Measurements from ENCODE around the gene CBX4. TPM values are rescaled to one million over a fixed set of nuclear protein-coding genes. Genes with fewer than 3 reads are reported as not detected.
A peak's percentile ranks its signal among the peaks of the same experiment; 100 is the strongest.

Gene CBX4
- total and polyA plus RNA-seq, 2 of the 13 experiments (the other 11 are each of a cell fraction or from before 2014, with no cell fraction given): 25.8 to 50.8 TPM

DNA sequence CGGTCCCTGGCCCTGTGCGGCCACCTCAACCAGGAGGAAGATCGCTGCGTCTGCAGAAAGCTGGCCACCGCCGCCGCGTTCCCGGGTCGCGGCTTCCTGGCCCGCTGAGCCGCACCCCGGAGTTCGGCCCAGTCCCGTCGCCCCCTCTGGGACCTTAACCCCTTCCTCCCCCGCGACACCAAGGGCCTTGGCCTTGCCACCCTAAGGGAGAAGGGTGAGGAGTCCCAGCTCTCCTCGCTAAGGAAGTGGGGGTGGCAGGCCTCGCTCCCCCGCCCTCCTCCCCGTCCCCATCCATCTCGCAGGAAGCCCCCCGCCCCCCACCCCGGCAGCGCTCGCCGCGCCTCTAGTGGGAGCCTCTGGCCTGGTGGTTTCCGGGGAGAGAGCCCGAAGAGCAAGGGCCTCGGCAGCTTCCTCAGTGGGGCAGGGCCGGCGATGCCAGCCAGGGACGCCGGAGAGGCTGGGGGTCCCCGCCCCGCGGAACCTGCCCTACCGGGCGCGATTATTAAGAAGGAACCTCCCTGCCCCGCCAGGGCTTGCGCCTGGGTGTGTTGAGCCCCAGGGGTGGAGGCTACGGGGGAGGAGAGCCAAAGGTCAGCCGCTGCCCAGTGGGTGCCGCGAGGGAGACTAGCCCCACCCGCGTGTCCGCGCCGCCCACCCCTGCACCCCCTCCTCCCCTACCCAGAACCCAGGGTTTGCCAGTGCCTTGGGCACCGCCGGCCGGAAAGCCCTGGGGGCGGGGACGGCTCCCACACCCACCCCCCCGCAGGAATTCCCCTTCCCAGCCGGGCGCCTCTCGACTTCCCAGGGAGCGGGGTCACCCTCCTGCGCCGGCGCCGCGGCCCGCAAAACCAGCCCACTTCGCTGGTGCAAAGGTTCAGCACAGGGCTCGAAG is 6.8 kb downstream of the CBX4 start (continued):
- peak; percentile 7; the same call in 1 of the 2 replicates for TF ChIP-seq POGK (CRISPR knock-in tag; conservative IDR thresholded peaks at IDR 0.05)
- TF ChIP-seq ZNF709 (CRISPR knock-in tag; IDR thresholded peaks at IDR 0.05): no peak; the same call in 1 of the 2 replicates
- peak; percentile 33; the same call in 1 of the 2 replicates for TF ChIP-seq ZNF503 (CRISPR knock-in tag; IDR thresholded peaks at IDR 0.05)
- no peak for TF ChIP-seq ZNF644 (CRISPR knock-in tag; IDR thresholded peaks at IDR 0.05; ENCODE audit: low read depth)
- no peak for TF ChIP-seq ZNF775 (CRISPR knock-in tag; IDR thresholded peaks at IDR 0.05; ENCODE audit: borderline replicate concordance)
- peak; percentile 58; the same call in 1 of the 2 replicates for TF ChIP-seq PRDM15 (CRISPR knock-in tag; IDR thresholded peaks at IDR 0.05)
- no peak for TF ChIP-seq SMARCC2 (IDR thresholded peaks at IDR 0.05)
- TF ChIP-seq NFYB (CRISPR knock-in tag; IDR thresholded peaks at IDR 0.05): no peak
- no peak for TF ChIP-seq HOMEZ (CRISPR knock-in tag; IDR thresholded peaks at IDR 0.05; ENCODE audit: low read depth)
- TF ChIP-seq, protein P1, sequence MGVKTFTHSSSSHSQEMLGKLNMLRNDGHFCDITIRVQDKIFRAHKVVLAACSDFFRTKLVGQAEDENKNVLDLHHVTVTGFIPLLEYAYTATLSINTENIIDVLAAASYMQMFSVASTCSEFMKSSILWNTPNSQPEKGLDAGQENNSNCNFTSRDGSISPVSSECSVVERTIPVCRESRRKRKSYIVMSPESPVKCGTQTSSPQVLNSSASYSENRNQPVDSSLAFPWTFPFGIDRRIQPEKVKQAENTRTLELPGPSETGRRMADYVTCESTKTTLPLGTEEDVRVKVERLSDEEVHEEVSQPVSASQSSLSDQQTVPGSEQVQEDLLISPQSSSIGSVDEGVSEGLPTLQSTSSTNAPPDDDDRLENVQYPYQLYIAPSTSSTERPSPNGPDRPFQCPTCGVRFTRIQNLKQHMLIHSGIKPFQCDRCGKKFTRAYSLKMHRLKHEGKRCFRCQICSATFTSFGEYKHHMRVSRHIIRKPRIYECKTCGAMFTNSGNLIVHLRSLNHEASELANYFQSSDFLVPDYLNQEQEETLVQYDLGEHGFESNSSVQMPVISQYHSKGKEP (CRISPR knock-in tag; IDR thresholded peaks at IDR 0.05): no peak
- no peak for TF ChIP-seq ZNF383 (CRISPR knock-in tag; IDR thresholded peaks at IDR 0.05; ENCODE audit: borderline replicate concordance)
- peak; percentile 74 for TF ChIP-seq ZNF547 (CRISPR knock-in tag; IDR thresholded peaks at IDR 0.05)
- no peak for TF ChIP-seq ZNF891 (CRISPR knock-in tag; IDR thresholded peaks at IDR 0.05)
- TF ChIP-seq, protein P2, sequence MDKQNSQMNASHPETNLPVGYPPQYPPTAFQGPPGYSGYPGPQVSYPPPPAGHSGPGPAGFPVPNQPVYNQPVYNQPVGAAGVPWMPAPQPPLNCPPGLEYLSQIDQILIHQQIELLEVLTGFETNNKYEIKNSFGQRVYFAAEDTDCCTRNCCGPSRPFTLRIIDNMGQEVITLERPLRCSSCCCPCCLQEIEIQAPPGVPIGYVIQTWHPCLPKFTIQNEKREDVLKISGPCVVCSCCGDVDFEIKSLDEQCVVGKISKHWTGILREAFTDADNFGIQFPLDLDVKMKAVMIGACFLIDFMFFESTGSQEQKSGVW (CRISPR knock-in tag; IDR thresholded peaks at IDR 0.05; ENCODE audit: borderline replicate concordance): no peak
